Body of pancreas (tissue), 4 donors: ENCODE results near the gene GRM1. TPM values are rescaled to one million over a fixed set of nuclear protein-coding genes. Genes with fewer than 3 reads are reported as not detected.

Experiments
- ATAC-seq: fragments of 150-250 bp; one replicate; pipeline ENCODE4 v1.9.1; 2016
- DNase-seq, 4 donors: peaks; one replicate each; pipeline ENCODE4 v3.0.0-alpha.2; 2019
- H3K27ac ChIP-seq, 4 donors: fragments of 200-600 bp; sonication (generic); 1 replicate in 3 of 4; 2 replicates in 1 of 4; pipeline versions ENCODE4 v1.5.1 to v1.6.1; 2016 to 2019; ENCODE audit warnings: mild to moderate bottlenecking in 1 of 4, mixed read lengths in 1 of 4, moderate library complexity in 1 of 4
- H3K27me3 ChIP-seq, 2 donors: fragments of 200-600 bp; sonication (generic); one replicate each; pipeline ENCODE4 v1.6.0; 2016; ENCODE audit warnings: mild to moderate bottlenecking in 1 of 2
- H3K36me3 ChIP-seq, 2 donors: fragments of 200-600 bp; sonication (generic); replicated peaks in 1 of 2; 2 replicates each; pipeline ENCODE4 v1.5.1; 2016; ENCODE audit warnings: low read depth in 2 of 2; ENCODE audit not compliant: insufficient read depth in 1 of 2
- H3K4me1 ChIP-seq: fragments of 200-600 bp; sonication (generic); one replicate; pipeline ENCODE4 v1.6.0; 2016
- H3K4me3 ChIP-seq, 2 donors: fragments of 200-600 bp; sonication (generic); 1 replicate in 1 of 2; 2 replicates in 1 of 2; pipeline ENCODE4 v1.5.1; 2016 to 2019
- H3K9me3 ChIP-seq, 3 donors: fragments of 200-600 bp; sonication (generic); 1 replicate in 2 of 3; 2 replicates in 1 of 3; pipeline ENCODE4 v1.5.1; 2016
- CTCF ChIP-seq, 7 experiments: fragments of 450-650 bp in 4 of 7; fragments of 200-600 bp in 3 of 7; sonication (generic) in 3 of 7; IDR thresholded peaks; one replicate each; pipeline ENCODE4 v1.5.1; 2016 to 2019; ENCODE audit warnings: antibody characterized with exemption in 7 of 7
- POLR2A ChIP-seq, 3 donors: fragments of 450-650 bp; IDR thresholded peaks; one replicate each; pipeline ENCODE4 v1.6.1; 2016; ENCODE audit warnings: antibody characterized with exemption in 3 of 3, mild to moderate bottlenecking in 2 of 3
- WGBS, 2 donors: methylation state at CpG; one replicate each; pipeline ENCODE4 v1.1.5; 2017; 5-methylcytosine and 5-hydroxymethylcytosine counted together
- intact Hi-C: fragments of 100-400 bp; cut with DNase I; formaldehyde crosslinking; loops from one replicate; pipeline ENCODE4 v1.15.1; 2023
- total RNA-seq, 2 donors: library from RNA; depleted of rRNA; stranded (reverse); fragments of >200 nt; gene quantifications; one replicate each; pipeline ENCODE4 v1.1.0, GENCODE V29; 2016

GRM1 gene
- total RNA-seq, 2 donors from 2014 or later: under 0.01 TPM; not detected in 1

GRCh38 chr6:146244630-146245143 is 215.8 kb downstream of the GRM1 start:
- intact Hi-C loops: no loop called here
- DNase-seq (no peak), ATAC-seq (no peak)
- H3K4me3 ChIP-seq: no peak overlapping the region
- no peaks in the 10 kb centered on the region for H3K4me1 ChIP-seq
- H3K27ac ChIP-seq: no peak overlapping the region
- WGBS, 2 donors: 11 to 16% methylated on average over 5 of the region's 5 CpGs
- TF ChIP-seq CTCF (IDR thresholded peaks at IDR 0.05) (no peak), POLR2A (IDR thresholded peaks at IDR 0.05) (no peak)
- H3K9me3 ChIP-seq: no peaks in the 10 kb centered on the region
- H3K36me3 ChIP-seq: no peaks in the 10 kb centered on the region
- no peaks in the 10 kb centered on the region for H3K27me3 ChIP-seq

GRCh38 chr6:146246028-146246427 is 217.2 kb downstream of the GRM1 start:
- H3K27ac ChIP-seq: no peak overlapping the region
- H3K4me3 ChIP-seq: no peak overlapping the region
- TF ChIP-seq POLR2A (IDR thresholded peaks at IDR 0.05) (no peak), CTCF (IDR thresholded peaks at IDR 0.05) (no peak)
- no peaks in the 10 kb centered on the region for H3K36me3 ChIP-seq
- ATAC-seq: no peak
- no peaks in the 10 kb centered on the region for H3K4me1 ChIP-seq
- intact Hi-C loops: no loop called here
- no peaks in the 10 kb centered on the region for H3K27me3 ChIP-seq
- no peak for DNase-seq
- WGBS, 2 donors: 25 to 27% methylated on average over 1 of the region's 1 CpG
- H3K9me3 ChIP-seq: no peaks in the 10 kb centered on the region

DNA sequence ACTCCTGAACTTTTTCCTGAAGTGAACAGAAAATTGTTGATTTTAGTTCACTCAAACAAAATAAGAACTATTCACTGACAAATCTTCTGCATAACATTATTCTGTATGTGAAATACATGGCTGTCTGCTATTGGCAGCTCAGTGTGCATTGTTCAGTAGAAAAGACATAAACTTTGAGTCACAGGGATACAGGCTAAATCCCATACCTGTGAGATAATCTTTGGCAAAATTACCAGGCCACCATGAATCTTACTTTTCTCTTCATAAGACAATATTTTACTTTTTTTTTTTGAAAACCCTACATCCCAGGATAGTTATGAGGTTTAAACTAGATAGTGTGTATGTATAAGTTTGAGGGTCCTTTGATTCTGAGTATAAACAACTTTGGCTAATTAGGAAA is 224.8 kb downstream of the GRM1 start:
- DNase-seq: no peak
- Histone ChIP-seq H3K27me3 (no peaks in the 10 kb centered on the region), H3K4me1 (no peaks in the 10 kb centered on the region), H3K4me3 (no peak overlapping the region), H3K9me3 (no peaks in the 10 kb centered on the region), H3K27ac (no peak overlapping the region), H3K36me3 (no peaks in the 10 kb centered on the region)
- intact Hi-C loops: no loop called here
- TF ChIP-seq CTCF (IDR thresholded peaks at IDR 0.05): no peak
- TF ChIP-seq POLR2A (IDR thresholded peaks at IDR 0.05): no peak
- ATAC-seq: no peak

GRCh38 chr6:146258206-146258605 is 229.3 kb downstream of the GRM1 start:
- WGBS, 2 donors: 27 to 31% methylated on average over 1 of the region's 1 CpG
- Histone ChIP-seq H3K4me3 (no peak overlapping the region), H3K9me3 (no peaks in the 10 kb centered on the region), H3K36me3 (no peaks in the 10 kb centered on the region), H3K27ac (no peak overlapping the region), H3K4me1 (no peaks in the 10 kb centered on the region), H3K27me3 (no peaks in the 10 kb centered on the region)
- no peak for TF ChIP-seq CTCF (IDR thresholded peaks at IDR 0.05)
- TF ChIP-seq POLR2A (IDR thresholded peaks at IDR 0.05): no peak
- intact Hi-C loops: no loop called here
- DNase-seq (no peak), ATAC-seq (no peak)

- H3K9me3 ChIP-seq: no peaks in the 10 kb centered on the region
- ATAC-seq (no peak), DNase-seq (no peak)
- 48 to 52% methylated on average over 4 of the region's 4 CpGs for WGBS, 2 donors
- no peaks in the 10 kb centered on the region for H3K27me3 ChIP-seq
- TF ChIP-seq CTCF (IDR thresholded peaks at IDR 0.05) (no peak), POLR2A (IDR thresholded peaks at IDR 0.05) (no peak)
- H3K36me3 ChIP-seq: no peaks in the 10 kb centered on the region
- no peak overlapping the region for H3K4me3 ChIP-seq
- H3K4me1 ChIP-seq: no peaks in the 10 kb centered on the region
- H3K27ac ChIP-seq: no peak overlapping the region
- intact Hi-C loops: no loop called here
These were observed 232.0 kb downstream of the GRM1 start for GRCh38 chr6:146260886-146261285.
